GM19468 (cell line): ENCODE measurements around the gene RAB31.

Source experiments
- ATAC-seq: cut with Tn5 transposase; IDR thresholded peaks from one replicate; pipeline ENCODE4 v1.9.1; 2021; ENCODE audit warnings: mild to moderate bottlenecking, moderate library complexity, moderate number of reproducible peaks; ENCODE audit not compliant: unreplicated experiment; ENCODE audit errors: extremely low read depth

The RAB31 gene

GRCh38 chr18:9690418-9691188, 17.5 kb upstream of the RAB31 start:
- no peak for ATAC-seq

GRCh38 chr18:9691235-9691634, 16.9 kb upstream of the RAB31 start:
- no peak for ATAC-seq

DNA sequence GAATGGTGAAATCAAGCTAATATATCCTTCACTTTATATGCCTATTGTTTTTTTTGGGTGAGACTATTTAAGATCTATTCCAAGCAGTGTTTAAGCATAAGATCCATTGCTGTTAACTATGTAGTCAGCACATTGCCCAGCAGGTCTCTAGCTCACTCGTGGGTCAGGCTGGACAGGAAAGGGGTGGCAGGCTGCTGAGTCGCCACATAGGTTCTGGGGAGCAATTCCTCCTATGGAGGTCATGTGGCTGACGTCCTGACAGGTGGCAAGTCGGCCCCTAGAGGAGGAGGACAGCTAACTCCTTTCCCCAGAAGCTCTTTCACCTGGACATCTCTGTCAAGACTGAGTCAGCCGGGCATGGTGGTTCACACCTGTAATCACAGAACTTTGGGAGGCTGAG, 13.9 kb upstream of the RAB31 start:
- no peak for ATAC-seq

GRCh38 chr18:9694952-9695495, 13.1 kb upstream of the RAB31 start:
- no peak for ATAC-seq

DNA sequence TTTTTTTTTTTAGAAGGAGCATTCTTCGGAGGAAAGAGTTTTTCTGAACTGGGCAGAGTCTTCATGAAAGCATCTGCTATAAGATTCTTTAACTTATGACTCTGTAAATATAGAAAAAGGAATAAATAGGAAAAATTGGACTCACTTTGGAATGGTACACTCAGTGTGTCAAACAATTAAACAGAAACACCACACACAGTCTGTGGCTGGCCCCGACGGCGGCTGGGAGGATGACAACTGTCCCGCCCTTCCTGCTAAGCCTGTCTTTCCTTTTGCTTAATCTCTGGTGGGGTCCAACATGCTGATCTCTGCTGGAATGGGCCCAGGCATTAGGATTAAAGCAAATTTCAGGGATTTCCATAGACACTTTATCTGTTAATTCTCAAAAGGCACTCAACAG, 12.5 kb upstream of the RAB31 start:
- no peak for ATAC-seq

GRCh38 chr18:9696112-9696511, 12.0 kb upstream of the RAB31 start:
- no peak for ATAC-seq

DNA sequence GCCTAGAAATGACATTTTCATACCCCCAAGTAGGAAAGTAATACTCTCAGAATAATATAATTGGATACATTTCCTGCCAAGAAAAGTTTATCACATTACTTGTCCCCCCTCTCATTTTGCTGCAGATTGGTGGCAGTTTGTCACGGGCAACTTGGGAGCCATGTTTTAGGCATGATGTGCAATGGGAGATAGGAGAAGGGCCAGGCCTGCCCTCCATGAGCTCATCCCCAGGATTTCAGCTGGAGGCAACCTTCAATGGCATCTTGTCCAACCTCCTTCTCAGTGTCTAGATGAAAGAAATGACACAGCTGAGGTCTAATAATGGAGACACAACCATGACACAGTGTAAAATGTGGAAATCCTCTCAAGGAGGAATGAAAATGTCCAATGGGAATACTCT, 11.4 kb upstream of the RAB31 start:
- no peak for ATAC-seq

GRCh38 chr18:9697121-9697520, 11.0 kb upstream of the RAB31 start:
- no peak for ATAC-seq

- no peak for ATAC-seq
These were observed 9.6 kb upstream of the RAB31 start for GRCh38 chr18:9698497-9698896.

- no peak for ATAC-seq
These were observed 7.8 kb upstream of the RAB31 start for GRCh38 chr18:9700261-9700796.

- ATAC-seq: no peak
These were observed 6.3 kb upstream of the RAB31 start for GRCh38 chr18:9701609-9702349.

- no peak for ATAC-seq
These were observed 3.6 kb upstream of the RAB31 start for GRCh38 chr18:9704233-9705118.

DNA sequence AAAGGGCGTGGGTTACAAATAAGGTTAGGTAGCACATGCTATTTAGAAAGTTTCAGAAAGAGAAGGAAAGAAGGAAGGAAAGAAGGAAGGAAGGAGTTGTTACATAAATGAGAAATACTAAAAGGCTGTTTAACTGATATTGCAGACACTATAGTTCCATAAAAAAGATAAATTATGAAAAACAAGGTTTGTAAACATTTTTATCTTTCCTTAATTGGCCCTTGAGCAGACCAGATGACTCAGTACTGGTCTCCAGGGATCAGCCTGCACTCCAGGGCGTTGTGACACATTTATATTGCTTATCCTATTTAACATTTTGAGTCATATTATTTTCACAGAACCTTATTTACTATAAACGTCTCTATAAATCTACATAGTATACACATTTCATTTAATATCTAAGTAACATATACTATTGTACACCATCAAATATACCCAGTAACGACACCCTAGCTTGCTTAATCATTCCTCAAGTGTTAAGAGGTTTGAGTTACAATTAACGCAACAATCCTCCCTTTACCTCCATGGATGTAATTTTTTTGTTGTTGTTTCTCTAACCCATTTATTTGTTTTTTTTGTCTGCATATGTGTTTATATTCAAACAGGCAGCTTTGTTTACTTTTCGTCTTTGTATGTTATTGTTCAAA, 2.8 kb upstream of the RAB31 start:
- no peak for ATAC-seq

- no peak for ATAC-seq
These were observed 1.8 kb upstream of the RAB31 start for GRCh38 chr18:9706081-9706935.

GRCh38 chr18:9707381-9708056, 582 bp upstream of the RAB31 start:
- ATAC-seq: no peak

DNA sequence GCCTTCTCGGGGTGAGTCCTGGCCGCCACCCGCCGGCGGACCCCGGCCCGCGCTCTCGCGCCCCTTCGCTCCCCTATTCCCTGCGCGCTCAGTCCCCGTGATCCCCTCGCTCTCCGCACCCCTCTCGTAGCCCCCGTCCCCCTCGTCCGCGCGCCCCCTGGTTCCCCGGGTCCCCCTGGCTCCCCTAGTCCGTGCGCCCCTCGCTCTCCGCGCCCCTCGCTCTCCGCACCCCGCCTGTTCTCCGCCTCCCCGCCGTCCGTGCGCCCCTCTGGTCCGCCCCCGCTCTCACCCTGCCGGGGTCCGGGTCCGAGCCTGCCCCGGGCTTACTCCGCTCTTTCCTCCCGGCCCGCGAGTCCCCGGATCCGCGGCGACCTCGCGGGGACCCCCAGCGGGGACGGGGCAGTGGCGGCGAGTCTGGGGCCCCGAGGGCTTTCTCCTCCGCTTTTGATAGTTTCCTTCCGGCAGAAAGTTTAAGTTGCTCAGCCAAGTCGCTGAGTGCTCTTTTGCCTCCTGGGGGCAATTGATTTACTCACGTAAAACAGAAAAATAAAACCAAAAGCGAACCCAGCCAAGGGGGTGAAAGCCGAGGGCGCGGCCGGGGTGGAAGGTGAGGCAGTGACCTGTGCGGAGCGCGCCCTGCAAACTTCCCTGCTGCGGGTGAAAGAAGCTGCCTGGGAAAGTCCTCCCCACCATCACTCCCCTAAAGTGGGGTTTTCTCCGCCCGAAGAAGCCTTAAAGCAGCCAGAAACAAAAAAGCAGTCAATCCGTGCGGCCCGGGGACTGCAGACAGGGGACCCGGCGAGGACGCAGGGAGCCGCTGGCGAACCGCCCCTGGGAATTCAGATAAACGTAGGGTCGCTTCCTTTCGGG, 568 bp downstream of the RAB31 start:
- no peak for ATAC-seq

- no peak for ATAC-seq
These were observed 1.3 kb downstream of the RAB31 start for GRCh38 chr18:9709304-9709877.
